Thymus (tissue), 11 donors: ENCODE data around the gene S100A2. TPM values are rescaled to one million over a fixed set of nuclear protein-coding genes. Genes with fewer than 3 reads are reported as not detected.
"Not testable (repeated sequence)": the region's sequence is repeated elsewhere in the genome, so short reads cannot be mapped to it uniquely, and the experiment has no call there.

Experiments used
- DNase-seq, 9 donors: peaks; one replicate each; pipeline ENCODE4 v3.0.0-alpha.2; 2013; ENCODE audit warnings: low spot score in 9 of 9, low read depth in 6 of 9, missing footprints in 1 of 9
- H3K27ac ChIP-seq, 2 donors: one replicate each; pipeline ENCODE4 v1.5.1; 2013; ENCODE audit warnings: control low read depth in 1 of 2, low read depth in 1 of 2, low read length in 1 of 2, mild to moderate bottlenecking in 1 of 2, moderate library complexity in 1 of 2
- H3K27me3 ChIP-seq, 2 donors: one replicate each; pipeline ENCODE4 v1.5.1; 2013; ENCODE audit warnings: low read length in 1 of 2; ENCODE audit not compliant: control insufficient read depth in 2 of 2, insufficient read depth in 1 of 2
- H3K36me3 ChIP-seq, 2 donors: one replicate each; pipeline ENCODE4 v1.5.1; 2013; ENCODE audit warnings: low read length in 1 of 2, mild to moderate bottlenecking in 1 of 2, moderate library complexity in 1 of 2; ENCODE audit not compliant: control insufficient read depth in 2 of 2, insufficient read depth in 2 of 2
- H3K4me1 ChIP-seq, 2 donors: one replicate each; pipeline ENCODE4 v1.5.1; 2013; ENCODE audit warnings: low read length in 2 of 2; ENCODE audit not compliant: control insufficient read depth in 2 of 2, insufficient read depth in 2 of 2
- H3K4me3 ChIP-seq, 2 donors: one replicate each; pipeline ENCODE4 v1.5.1; 2013; ENCODE audit warnings: low read length in 2 of 2, control low read depth in 1 of 2, mild to moderate bottlenecking in 1 of 2
- H3K9me3 ChIP-seq, 2 donors: one replicate each; pipeline ENCODE4 v1.5.1; 2013; ENCODE audit warnings: low read length in 1 of 2, mild to moderate bottlenecking in 1 of 2; ENCODE audit not compliant: control insufficient read depth in 2 of 2, insufficient read depth in 1 of 2
- WGBS: extraction: QIAGEN DNeasy Blood & Tissue Kit; methylation state at CpG from one replicate; pipeline ENCODE4 v1.1.7; 2013; 5-methylcytosine and 5-hydroxymethylcytosine counted together
- polyA plus RNA-seq: library from polyadenylated mRNA; stranded (reverse); fragments of 200-250 nt; gene quantifications from one replicate; pipeline ENCODE4 v1.2.3, GENCODE V29; 2013
- total RNA-seq: library from RNA; stranded (reverse); fragments of 120-200 nt; gene quantifications from one replicate; pipeline ENCODE4 v1.2.4, GENCODE V29; 2013
- donor health status: healthy.

The S100A2 gene
- total and polyA plus RNA-seq, 2 donors, result 9.8 to 93.5 TPM

DNA sequence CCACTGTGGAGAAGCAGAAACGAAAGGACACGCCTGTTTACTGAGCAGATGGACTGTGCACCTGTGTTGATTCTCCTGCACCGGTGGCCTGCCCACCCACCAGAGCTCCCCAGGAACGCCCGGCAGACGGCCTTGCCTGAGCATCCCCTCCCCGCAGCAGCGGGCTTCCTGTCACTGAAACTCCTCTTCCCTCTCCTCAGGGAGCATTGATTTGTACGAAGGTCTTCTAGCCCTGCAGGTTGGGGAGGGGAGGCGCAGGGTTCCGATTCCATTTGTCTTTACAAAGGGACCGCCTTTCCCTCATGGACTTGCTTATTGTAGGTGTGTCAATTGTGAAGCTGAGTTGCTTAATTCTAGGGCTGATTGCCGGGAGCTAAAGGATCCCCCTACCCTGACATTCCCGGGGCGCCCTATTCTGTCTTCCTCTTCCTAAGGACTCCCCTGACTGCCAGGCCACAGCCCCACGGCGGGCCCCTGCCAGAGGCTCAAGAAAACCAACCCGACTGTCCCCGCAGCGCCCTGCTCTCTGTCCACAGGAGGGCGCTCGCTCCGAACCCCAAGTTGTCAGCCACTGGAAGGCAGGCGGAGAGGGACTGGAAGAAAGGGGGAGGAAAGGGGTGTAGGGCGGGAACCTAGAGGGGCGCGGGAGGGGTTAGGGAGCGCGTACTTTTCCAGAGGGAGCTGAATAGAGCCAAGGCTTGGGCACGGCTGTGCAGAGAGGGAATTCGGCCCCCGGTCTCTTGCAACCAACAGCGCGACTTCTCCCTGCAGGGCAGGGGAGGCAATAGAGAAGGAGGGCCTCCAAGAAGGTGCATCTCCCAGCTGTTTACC, 32.7 kb downstream of the S100A2 start:
- no peak overlapping the region for H3K4me3 ChIP-seq
- WGBS, result 34% methylated on average over 34 of the region's 34 CpGs
- peak overlapping the region; percentile 59 to 66 for H3K27ac ChIP-seq
- H3K4me1 ChIP-seq, result peaks cover 28 to 55% of the 10 kb centered on the region in 2 donors
- H3K27me3 ChIP-seq, result no peaks in the 10 kb centered on the region
- H3K9me3 ChIP-seq, result peaks cover 0 to 5% of the 10 kb centered on the region in 2 donors
- H3K36me3 ChIP-seq, result peaks cover 0 to 3% of the 10 kb centered on the region in 2 donors
- DNase-seq, result peak in 8 of 9 donors; percentile 48 to 89 (median 72)

DNA sequence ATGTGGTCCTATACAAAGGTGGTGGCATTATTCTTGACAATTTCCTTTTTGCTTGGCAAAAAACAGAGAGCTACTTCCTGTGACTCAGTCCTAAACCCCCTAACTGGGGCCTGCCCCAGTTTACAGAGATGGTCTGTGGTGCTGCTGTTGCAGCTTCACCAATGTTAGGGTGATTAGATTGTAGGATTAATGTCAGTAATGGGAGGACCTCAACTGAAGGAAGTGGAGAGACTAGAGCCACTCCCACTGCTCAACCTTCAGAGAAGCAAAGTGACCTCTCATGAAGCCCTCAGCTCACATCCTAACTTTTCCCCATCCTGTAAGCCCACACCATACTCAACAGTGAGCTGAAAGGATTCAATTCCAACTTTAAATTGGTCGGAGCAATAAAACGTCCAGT, 33.5 kb downstream of the S100A2 start:
- no peaks in the 10 kb centered on the region for H3K27me3 ChIP-seq
- WGBS, result 97% methylated on average over 2 of the region's 2 CpGs
- H3K4me1 ChIP-seq, result peaks cover 28 to 55% of the 10 kb centered on the region in 2 donors
- peak in 1 of 9 donors; percentile 59 for DNase-seq
- peak overlapping the region; percentile 59 to 68 for H3K27ac ChIP-seq
- H3K4me3 ChIP-seq, result no peak overlapping the region
- H3K9me3 ChIP-seq, result peaks cover 0 to 3% of the 10 kb centered on the region in 2 donors
- H3K36me3 ChIP-seq, result peaks cover 0 to 3% of the 10 kb centered on the region in 2 donors

DNA sequence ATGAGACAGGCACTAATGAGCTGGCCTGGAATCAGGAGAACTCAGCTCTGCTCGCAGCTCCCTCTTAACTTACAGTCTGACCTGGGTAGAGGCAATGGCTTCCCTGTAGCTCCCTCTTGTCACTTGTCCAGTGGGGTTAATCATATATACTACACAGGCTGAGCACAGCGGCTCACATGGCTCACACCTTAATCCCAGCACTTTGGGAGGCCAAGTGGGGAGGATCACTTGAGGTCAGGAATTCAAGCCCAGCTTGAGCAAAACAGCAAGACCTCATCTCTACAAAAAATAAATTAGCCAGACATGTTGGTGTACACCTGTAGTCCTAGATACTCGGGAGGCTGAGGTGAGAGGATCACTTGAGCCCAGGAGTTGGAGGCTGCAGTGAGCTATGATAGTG, 34.0 kb downstream of the S100A2 start:
- Histone ChIP-seq H3K36me3 (peaks cover 0 to 3% of the 10 kb centered on the region in 2 donors), H3K4me1 (peaks cover 23 to 50% of the 10 kb centered on the region in 2 donors), H3K27ac (peak overlapping the region in 1 of 2 donors; percentile 59), H3K4me3 (no peak overlapping the region), H3K9me3 (no peaks in the 10 kb centered on the region), H3K27me3 (no peaks in the 10 kb centered on the region)
- no peak for DNase-seq
- WGBS, result 100% methylated on average over 3 of the region's 3 CpGs

GRCh38 chr1:153527683-153528040, 38.0 kb downstream of the S100A2 start:
- Histone ChIP-seq H3K36me3 (no peaks in the 10 kb centered on the region), H3K4me3 (no peak overlapping the region), H3K9me3 (no peaks in the 10 kb centered on the region), H3K27ac (no peak overlapping the region), H3K4me1 (peaks cover 9 to 13% of the 10 kb centered on the region in 2 donors), H3K27me3 (no peaks in the 10 kb centered on the region)
- DNase-seq, result no peak
- 92% methylated on average over 5 of the region's 5 CpGs for WGBS

GRCh38 chr1:153527023-153527682, 38.5 kb downstream of the S100A2 start:
- peak overlapping the region in 1 of 2 donors; percentile 55 for H3K27ac ChIP-seq

GRCh38 chr1:153526132-153526543, 39.5 kb downstream of the S100A2 start:
- Histone ChIP-seq H3K27ac (peak overlapping the region in 1 of 2 donors; percentile 25), H3K9me3 (no peaks in the 10 kb centered on the region), H3K27me3 (no peaks in the 10 kb centered on the region), H3K4me3 (no peak overlapping the region), H3K4me1 (no peaks in the 10 kb centered on the region), H3K36me3 (no peaks in the 10 kb centered on the region)
- 76% methylated on average over 8 of the region's 8 CpGs for WGBS
- DNase-seq, result no peak

More at GRCh38 chr1:153527023-153527682, 38.5 kb downstream of the S100A2 start:
- H3K4me1 ChIP-seq, result peaks cover 6 to 8% of the 10 kb centered on the region in 2 donors
- no peak for DNase-seq
- H3K27me3 ChIP-seq, result no peaks in the 10 kb centered on the region
- no peaks in the 10 kb centered on the region for H3K36me3 ChIP-seq
- WGBS, result 95% methylated on average over 8 of the region's 8 CpGs
- H3K9me3 ChIP-seq, result no peaks in the 10 kb centered on the region
- no peak overlapping the region for H3K4me3 ChIP-seq

DNA sequence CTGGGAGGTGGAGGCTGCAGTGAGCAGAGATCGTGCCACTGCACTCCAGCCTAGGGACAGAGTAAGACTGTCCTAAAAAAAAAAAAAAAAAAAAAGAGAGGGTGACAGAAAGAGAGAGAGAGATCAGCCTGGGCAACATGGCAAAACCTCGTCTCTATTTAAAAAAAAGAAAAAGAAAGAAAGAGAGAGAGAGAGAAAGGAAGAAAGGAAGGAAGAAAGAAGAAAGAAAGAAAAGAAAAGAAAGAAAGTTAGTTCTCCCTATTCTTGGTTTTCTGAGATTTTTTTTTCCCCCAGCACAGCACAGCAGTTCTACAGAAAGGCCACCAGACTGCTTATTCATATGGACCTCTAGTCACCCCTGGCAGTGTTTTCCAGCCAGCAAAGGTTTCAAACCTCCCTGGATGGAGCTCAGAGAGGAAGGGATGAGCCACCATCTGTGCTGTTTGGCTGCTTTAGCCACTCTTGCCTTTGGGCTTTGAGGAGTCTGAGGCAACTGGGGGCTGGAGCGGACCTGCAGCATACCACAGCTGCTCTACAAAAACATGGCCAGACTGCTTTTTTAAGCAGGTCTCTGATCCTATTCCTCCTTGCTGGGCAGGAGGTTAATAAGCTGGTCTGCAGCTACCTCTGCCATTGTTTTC, 40.4 kb downstream of the S100A2 start:
- Histone ChIP-seq H3K27ac (no peak overlapping the region), H3K9me3 (no peaks in the 10 kb centered on the region), H3K36me3 (no peaks in the 10 kb centered on the region), H3K4me3 (no peak overlapping the region), H3K4me1 (no peaks in the 10 kb centered on the region), H3K27me3 (no peaks in the 10 kb centered on the region)
- WGBS, result 79% methylated on average over 3 of the region's 3 CpGs
- no peak for DNase-seq

DNA sequence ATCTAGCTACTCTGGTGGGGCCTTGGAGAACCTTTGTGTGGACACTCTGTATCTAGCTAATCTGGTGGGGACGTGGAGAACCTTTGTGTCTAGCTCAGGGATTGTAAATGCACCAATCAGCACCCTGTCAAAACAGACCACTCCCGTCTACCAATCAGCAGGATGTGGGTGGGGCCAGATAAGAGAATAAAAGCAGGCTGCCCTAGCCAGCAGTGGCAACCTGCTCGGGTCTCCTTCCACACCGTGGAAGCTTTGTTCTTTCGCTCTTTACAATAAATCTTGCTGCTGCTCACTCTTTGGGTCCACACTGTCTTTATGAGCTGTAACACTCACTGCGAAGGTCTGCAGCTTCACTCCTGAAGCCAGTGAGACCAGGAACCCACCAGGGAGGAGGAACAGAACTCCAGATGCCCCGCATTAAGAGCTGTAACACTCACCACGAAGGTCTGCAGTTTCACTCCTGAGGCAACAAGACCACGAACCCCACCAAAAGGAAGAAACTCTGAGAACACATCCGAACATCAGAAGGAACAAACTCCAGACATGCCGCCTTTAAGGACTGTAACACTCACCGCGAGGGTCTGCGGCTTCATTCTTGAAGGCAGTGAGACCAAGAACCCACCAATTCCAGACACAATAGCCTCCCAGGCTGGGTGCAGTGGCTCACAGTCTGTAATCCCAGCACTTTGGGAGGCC, 43.1 kb downstream of the S100A2 start:
- H3K4me3 ChIP-seq, H3K27ac ChIP-seq, H3K27me3 ChIP-seq, H3K4me1 ChIP-seq, H3K36me3 ChIP-seq, H3K9me3 ChIP-seq, DNase-seq: not testable (repeated sequence)
- WGBS, result 65% methylated on average over 14 of the region's 14 CpGs
